Activated CD4-positive, alpha-beta T cell treated with anti-CD3 and anti-CD28 coated beads, Interleukin-2, amount 50 U/mL, for 16 hours (primary cell): ENCODE measurements around the gene MMAB.

ENCODE experiments used
- DNase-seq: peaks from one replicate; pipeline ENCODE4 v3.0.0-alpha.2; 2020

The MMAB gene

GRCh38 chr12:109581856-109582255 lies 8.6 kb upstream of the MMAB start:
- DNase-seq = no peak

GRCh38 chr12:109581334-109581691 lies 8.0 kb upstream of the MMAB start:
- DNase-seq = no peak

GRCh38 chr12:109580684-109581333 lies 7.5 kb upstream of the MMAB start:
- no peak for DNase-seq

GRCh38 chr12:109580272-109580671 lies 7.0 kb upstream of the MMAB start:
- DNase-seq = no peak

- DNase-seq = no peak
Measured at GRCh38 chr12:109579639-109580038, 6.3 kb upstream of the MMAB start.

- DNase-seq = no peak
Measured at GRCh38 chr12:109578330-109578927, 5.1 kb upstream of the MMAB start.

GRCh38 chr12:109577311-109577710 lies 4.0 kb upstream of the MMAB start:
- no peak for DNase-seq

GRCh38 chr12:109575683-109576082 lies 2.4 kb upstream of the MMAB start:
- DNase-seq = no peak

GRCh38 chr12:109573914-109574244 lies 575 bp upstream of the MMAB start:
- no peak for DNase-seq

- no peak for DNase-seq
Measured at GRCh38 chr12:109572506-109572845, 828 bp downstream of the MMAB start.

- DNase-seq = no peak
Measured at GRCh38 chr12:109571773-109572505, 1.4 kb downstream of the MMAB start.

- no peak for DNase-seq
Measured at GRCh38 chr12:109568486-109568885, 4.8 kb downstream of the MMAB start.

- DNase-seq = no peak
Measured at GRCh38 chr12:109567967-109568366, 5.3 kb downstream of the MMAB start.

- DNase-seq = no peak
Measured at GRCh38 chr12:109567296-109567695, 6.0 kb downstream of the MMAB start.

- no peak for DNase-seq
Measured at GRCh38 chr12:109566424-109566823, 6.9 kb downstream of the MMAB start.

GRCh38 chr12:109563291-109564284 lies 9.7 kb downstream of the MMAB start:
- DNase-seq = no peak

GRCh38 chr12:109562871-109563270 lies 10.4 kb downstream of the MMAB start:
- no peak for DNase-seq

GRCh38 chr12:109561711-109562030 lies 11.6 kb downstream of the MMAB start:
- DNase-seq = no peak

- DNase-seq = no peak
Measured at GRCh38 chr12:109560867-109561710, 12.2 kb downstream of the MMAB start.

GRCh38 chr12:109559601-109560000 lies 13.7 kb downstream of the MMAB start:
- DNase-seq = no peak

- DNase-seq = no peak
Measured at GRCh38 chr12:109559200-109559505, 14.2 kb downstream of the MMAB start.

GRCh38 chr12:109558374-109559199 lies 14.7 kb downstream of the MMAB start:
- DNase-seq = no peak
